HG02610 (cell line): Measurements from ENCODE around the gene LBH.

Experiments
- ATAC-seq: cut with Tn5 transposase; IDR thresholded peaks from one replicate; pipeline ENCODE4 v1.9.1; 2021; ENCODE audit warnings: mild to moderate bottlenecking, moderate library complexity; ENCODE audit not compliant: unreplicated experiment

Gene LBH

DNA sequence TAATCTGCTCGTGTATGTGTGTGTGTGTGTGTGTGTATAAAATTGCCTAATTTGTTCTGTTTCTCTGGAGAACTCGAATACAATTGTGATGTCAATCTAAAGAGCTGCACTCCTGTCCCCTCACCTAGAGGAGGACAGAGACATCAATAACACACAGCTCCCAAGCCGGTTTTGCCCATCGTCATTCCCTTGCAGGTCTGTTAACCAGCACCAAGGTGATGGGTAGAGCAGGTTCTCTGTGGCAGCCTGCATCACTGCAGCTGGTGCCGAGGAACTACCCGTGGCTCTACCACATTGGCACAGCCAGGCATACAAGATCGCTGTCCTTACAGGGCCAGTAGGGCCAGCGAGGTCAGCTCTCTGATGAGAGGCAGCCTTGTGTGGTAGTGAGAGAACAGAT is 41.0 kb downstream of the LBH start:
- no peak for ATAC-seq

- no peak for ATAC-seq
Observed at GRCh38 chr2:30272761-30273573, 41.6 kb downstream of the LBH start.

DNA sequence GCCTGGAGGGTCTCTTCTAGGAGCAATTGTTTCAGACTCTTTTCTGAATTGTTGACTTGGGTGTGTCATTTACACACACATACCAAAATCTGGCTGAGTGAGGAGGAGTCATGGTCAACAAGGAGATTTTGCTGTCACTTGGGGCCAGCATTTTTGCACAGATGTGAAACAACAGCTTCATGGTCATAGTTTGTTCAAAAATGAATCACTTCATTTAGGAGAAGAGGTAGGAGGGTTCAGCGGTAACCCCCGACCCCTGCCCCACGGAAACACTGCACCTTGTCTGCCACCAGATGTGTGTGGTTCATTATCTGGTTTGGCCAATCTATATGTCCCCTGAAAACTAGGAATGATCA is 42.2 kb downstream of the LBH start:
- ATAC-seq, result no peak

GRCh38 chr2:30275256-30275655 is 43.9 kb downstream of the LBH start:
- ATAC-seq, result no peak

- ATAC-seq, result peak; percentile 77
Observed at GRCh38 chr2:30276455-30276911, 45.1 kb downstream of the LBH start.

- ATAC-seq, result no peak
Observed at GRCh38 chr2:30277582-30277981, 46.2 kb downstream of the LBH start.

- ATAC-seq, result no peak
Observed at GRCh38 chr2:30278419-30278818, 47.1 kb downstream of the LBH start.

DNA sequence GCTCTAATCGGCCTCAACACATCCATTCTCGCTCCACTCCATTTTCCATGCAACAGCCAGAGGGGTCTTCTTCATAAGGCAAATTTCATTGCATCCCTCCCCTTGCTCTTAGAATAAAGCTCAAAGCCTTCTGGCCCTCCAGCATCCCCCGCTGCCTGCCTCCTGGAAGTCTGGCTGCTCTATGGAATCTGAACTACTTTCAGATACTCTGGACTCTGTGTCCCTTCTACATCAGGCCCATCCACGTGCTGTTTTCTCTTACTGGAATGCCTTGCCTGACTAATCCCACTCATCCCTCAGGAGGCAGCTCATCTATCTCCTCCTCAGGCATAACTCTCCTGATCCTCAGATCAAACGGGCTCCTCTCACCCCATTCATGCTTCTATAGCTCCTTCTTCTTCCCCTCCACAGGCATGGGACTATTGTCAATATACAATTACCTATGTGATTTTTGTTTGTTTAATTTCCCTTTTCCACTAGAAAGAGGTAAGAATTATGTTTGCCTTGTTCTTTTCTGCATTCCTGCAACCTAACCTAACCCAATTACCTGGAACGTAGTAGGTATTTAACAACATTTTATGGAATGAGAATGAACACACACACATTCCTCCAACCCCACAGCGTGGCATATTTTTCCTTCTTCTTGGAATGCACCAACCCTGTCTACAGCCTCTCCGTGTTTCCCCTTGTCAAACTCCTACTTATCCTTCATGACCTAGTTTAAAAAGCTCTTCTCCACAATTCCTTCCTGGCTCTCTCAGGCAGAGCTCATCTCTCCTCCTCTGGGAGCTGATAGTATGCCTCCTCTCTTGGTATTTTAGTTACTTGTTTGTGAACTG is 49.5 kb downstream of the LBH start:
- no peak for ATAC-seq

- ATAC-seq, result peak; percentile 69
Observed at GRCh38 chr2:30282081-30282480, 50.7 kb downstream of the LBH start.

GRCh38 chr2:30282721-30283120 is 51.4 kb downstream of the LBH start:
- ATAC-seq, result no peak

- no peak for ATAC-seq
Observed at GRCh38 chr2:30283931-30284565, 52.7 kb downstream of the LBH start.

DNA sequence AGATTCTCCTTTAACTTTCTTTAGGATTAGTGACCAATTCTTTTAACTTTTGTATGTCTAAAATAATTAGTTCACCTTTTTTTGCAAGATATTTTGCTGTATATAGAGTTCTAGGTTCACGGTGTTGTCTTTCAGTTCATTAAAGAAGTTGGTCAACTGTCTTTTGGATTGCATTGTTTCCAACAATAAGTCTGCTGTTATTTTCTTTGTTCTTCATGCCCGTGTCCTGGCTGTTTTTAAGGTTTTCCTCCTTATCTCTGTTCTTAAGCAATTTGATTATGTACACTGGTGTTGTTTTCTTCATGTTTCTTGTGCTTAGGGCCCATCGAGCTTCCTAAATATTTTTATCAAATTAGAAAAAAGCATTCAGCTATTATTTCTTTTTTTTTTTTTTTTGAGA is 54.4 kb downstream of the LBH start:
- ATAC-seq, result no peak

DNA sequence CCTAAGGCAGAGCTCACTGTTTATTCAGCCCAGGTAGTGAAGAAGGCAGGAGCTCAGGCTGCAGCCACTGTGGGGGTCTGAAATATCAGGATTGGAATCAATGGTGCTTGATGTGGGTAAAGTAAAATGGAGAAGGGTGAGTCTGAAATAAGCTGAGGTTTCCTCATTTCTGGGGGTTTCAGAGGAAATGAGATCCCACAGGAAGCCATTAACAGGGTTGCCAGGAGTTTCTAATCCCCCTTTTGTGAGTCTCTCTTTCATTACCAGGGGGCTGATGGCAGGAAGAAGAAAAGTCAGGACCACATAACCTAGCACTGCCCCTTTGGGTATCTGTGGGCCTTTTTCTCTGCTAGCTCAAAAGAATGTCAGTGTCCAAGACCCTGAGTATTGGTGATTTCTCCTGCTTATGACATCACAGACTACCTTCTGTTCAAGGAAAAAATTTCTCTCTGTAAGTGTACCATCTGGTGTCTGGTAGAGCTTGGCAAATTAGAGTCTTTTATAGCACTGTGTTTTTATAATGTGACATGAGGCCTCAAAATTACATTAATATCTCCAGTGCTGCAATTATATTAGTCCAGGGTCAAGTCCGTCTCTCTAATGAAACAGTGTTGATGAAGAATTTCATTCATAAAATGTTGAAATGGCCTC is 56.0 kb downstream of the LBH start:
- no peak for ATAC-seq

DNA sequence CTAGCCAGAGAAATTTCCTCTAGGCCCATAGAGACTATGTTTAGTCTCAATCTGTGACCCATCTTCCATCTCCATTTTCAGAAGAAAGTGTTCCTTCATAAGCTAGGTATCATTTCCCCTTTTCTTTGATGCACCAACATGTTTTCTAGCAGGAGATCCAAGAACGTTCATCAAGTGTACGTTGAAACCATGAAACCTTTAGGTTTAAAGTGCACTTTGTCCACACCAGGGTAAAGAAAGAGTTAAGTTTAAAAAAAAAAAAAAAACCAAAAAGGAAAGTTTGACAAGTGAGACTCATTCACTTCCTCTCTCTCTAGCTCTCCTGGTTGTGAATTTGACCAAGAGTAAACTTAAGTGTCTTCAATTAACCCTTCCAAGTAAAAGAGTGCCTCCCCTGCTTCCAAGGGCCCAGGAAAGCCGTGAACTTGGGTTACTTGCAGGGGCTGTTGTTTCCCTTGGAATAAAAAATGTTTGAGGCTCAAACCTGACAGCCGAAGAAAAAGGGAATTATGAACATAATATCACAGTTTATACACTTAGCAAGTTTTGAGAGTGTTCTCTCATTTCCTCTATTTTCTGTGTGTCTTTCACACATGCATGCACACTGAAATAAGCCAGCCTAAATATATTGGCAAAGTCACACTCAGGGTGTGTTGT is 56.7 kb downstream of the LBH start:
- peak; percentile 53 for ATAC-seq

DNA sequence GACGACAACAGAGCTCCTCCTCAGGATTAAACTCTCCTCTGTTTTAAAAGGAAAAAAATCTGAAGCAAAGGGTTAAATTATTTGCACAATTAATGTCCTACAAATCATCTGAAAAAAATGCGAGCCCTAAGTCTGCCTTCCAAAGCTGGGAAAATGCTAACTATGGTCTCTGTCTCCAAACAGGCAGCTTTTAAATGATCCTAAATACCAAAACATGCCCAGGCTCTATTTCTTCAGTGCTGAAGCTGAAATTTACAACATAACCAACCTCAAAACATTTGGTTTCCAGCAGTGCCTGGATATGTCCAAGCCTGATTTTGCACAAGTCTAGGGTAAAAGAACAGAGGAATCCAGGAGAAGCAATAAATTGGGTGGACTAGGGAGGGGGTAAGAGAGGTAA is 57.2 kb downstream of the LBH start:
- ATAC-seq, result no peak

GRCh38 chr2:30293303-30293921 is 62.1 kb downstream of the LBH start:
- ATAC-seq, result no peak

GRCh38 chr2:30294133-30294532 is 62.8 kb downstream of the LBH start:
- ATAC-seq, result no peak

DNA sequence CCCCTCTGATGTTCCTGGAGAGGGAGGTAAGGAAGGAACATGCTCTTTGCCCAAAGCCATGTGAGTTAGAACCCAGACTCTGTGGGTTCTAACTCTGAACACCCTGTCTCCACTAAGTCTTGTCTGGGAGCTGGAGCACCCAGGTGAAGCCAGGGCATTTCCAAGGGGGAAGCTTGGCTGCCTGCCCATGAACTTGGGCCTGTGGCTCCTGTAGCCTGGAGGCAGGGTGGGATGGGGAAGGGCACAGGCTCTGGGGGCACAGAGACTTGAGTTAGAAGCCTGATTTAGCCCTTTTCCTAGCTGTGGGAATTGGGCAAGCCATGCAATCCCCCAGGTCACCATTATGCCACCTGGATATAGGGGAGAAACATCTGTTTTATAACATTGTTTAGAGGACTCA is 65.2 kb downstream of the LBH start:
- ATAC-seq, result no peak

GRCh38 chr2:30298302-30298701 is 67.0 kb downstream of the LBH start:
- ATAC-seq, result peak; percentile 60

DNA sequence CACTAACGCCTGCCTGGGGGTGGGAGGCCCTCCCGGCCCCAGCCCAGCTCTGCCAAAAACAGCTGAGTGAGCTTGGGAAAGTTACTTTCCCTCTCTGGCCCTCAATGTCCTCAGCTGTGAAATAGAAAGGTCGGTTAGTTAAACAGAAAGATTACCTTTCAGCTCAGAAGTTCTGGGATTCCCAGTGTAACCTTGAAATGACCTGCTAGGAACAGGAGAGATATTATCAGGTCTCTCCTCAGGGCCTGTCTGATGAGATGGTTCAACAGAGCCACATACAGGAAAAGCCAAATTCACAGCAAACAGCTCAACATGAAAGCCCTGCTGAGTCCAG is 68.8 kb downstream of the LBH start:
- no peak for ATAC-seq
